Heart right ventricle (tissue), 16 donors: ENCODE measurements around the gene PPM1A. TPM values are rescaled to one million over a fixed set of nuclear protein-coding genes. Genes with fewer than 3 reads are reported as not detected.

Experiments used
- ATAC-seq, 8 donors: fragments of 200-7000 bp; cut with Tn5 transposase; one replicate each; pipeline ENCODE4 v1.9.1; 2020; ENCODE audit warnings: mild to moderate bottlenecking in 8 of 8, moderate library complexity in 8 of 8, moderate number of reproducible peaks in 1 of 8
- DNase-seq, 2 donors: peaks; one replicate each; pipeline ENCODE4 v3.0.0-alpha.2; 2020
- H3K27ac ChIP-seq, 10 donors: fragments of 200-600 bp; sonication (generic) in 2 of 10; one replicate each; pipeline versions ENCODE4 v1.5.0 to v1.8.0; 2020 to 2022; ENCODE audit warnings: mild to moderate bottlenecking in 3 of 10
- H3K27me3 ChIP-seq, 7 donors: fragments of 200-600 bp; one replicate each; pipeline ENCODE4 v1.8.0; 2021 to 2022; ENCODE audit warnings: mild to moderate bottlenecking in 2 of 7
- H3K36me3 ChIP-seq, 9 donors: fragments of 200-600 bp; sonication (generic) in 1 of 9; one replicate each; pipeline versions ENCODE4 v1.5.0 to v1.8.0; 2020 to 2022; ENCODE audit warnings: mild to moderate bottlenecking in 2 of 9
- H3K4me1 ChIP-seq, 9 donors: fragments of 200-600 bp; sonication (generic) in 1 of 9; one replicate each; pipeline versions ENCODE4 v1.5.0 to v1.8.0; 2020 to 2022; ENCODE audit warnings: mild to moderate bottlenecking in 4 of 9
- H3K4me3 ChIP-seq, 10 donors: fragments of 200-600 bp; sonication (generic) in 2 of 10; one replicate each; pipeline versions ENCODE4 v1.5.0 to v1.8.0; 2020 to 2022; ENCODE audit warnings: mild to moderate bottlenecking in 7 of 10, moderate library complexity in 2 of 10
- H3K9me3 ChIP-seq, 11 donors: fragments of 200-600 bp in 10 of 11; sonication (generic) in 2 of 11; one replicate each; pipeline versions ENCODE4 v1.5.0 to v1.8.0; 2013 to 2022; ENCODE audit warnings: mild to moderate bottlenecking in 2 of 11, control low read depth in 1 of 11, moderate library complexity in 1 of 11
- CTCF ChIP-seq, 9 donors: fragments of 200-600 bp; sonication (generic) in 2 of 9; IDR thresholded peaks; one replicate each; pipeline versions ENCODE4 v1.5.0 to v1.8.0; 2021 to 2022; ENCODE audit warnings: antibody characterized with exemption in 9 of 9, mild to moderate bottlenecking in 5 of 9, moderate library complexity in 1 of 9
- WGBS, 2 donors: extraction: QIAGEN DNeasy Blood & Tissue Kit; methylation state at CpG; one replicate each; pipeline ENCODE4 v1.1.7; 2013; ENCODE audit warnings: inconsistent platforms in 1 of 2; 5-methylcytosine and 5-hydroxymethylcytosine counted together
- intact Hi-C, 10 donors: fragments of 100-400 bp; cut with DNase I; formaldehyde crosslinking; loops; one replicate each; pipeline versions ENCODE4 v1.11.1 to v1.14.2; 2022
- polyA plus RNA-seq, 2 donors: library from polyadenylated mRNA; stranded (reverse); fragments of 200-250 nt; gene quantifications; one replicate each; pipeline ENCODE4 v1.2.3, GENCODE V29; 2013
- total RNA-seq, 10 donors: library from RNA; stranded (reverse); fragmentation: NEBNext Ultra II Directional in 3 of 10; extraction: Animal tissue kit (Norgen Biotek cat#: 25700) in 3 of 10; gene quantifications; one replicate each; pipeline versions ENCODE4 v1.2.1 to v1.2.4, GENCODE V29; 2021 to 2023
- donor health status: Arrhythmogenic right ventricular cardiomyopathy.
- donor health status: ischemic (EF 13 %, LVEDD 7.1; RV severe dilation, severe dysfunction).
- donor health status: healthy with polysubstance abuse.
- donor health status: DM: no; HTN: yes; CAD: no.
- donor health status: DM: no; HTN: no; CAD: no.
- donor health status: ischemic (EF 25% LVEDD 6.9; RV normal size, moderate dysfunction).
- donor health status: ischemic (EF 25% LVEDD 5.7; RV mildly dilated, moderate dysfunction).
- donor health status: healthy.
- donor health status: DM: yes; HTN: yes; CAD: no.
- donor health status: Ischemic cardiomyopathy.
- donor health status: ischemic (EF 35%, LVEDD 5.7; RV mildly dilated, moderate dysfunction).
- donor health status: nonischemic (EF 11% LVEDD 7.7; RV severe dilation, severe dysfunction).
- donor health status: DM: yes; HTN: yes; CAD: no.
- donor health status: PGD.
- donor health status: ischemic (EF 29% LVEDD 5.4; RV normal size, mild dysfunction).
- donor health status: nonischemic (EF 23%, LVEDD 6.1; RV moderate dilation, normal function).

Gene PPM1A
- total and polyA plus RNA-seq, 12 donors: 27.0 to 122 (median 98.1) TPM

DNA sequence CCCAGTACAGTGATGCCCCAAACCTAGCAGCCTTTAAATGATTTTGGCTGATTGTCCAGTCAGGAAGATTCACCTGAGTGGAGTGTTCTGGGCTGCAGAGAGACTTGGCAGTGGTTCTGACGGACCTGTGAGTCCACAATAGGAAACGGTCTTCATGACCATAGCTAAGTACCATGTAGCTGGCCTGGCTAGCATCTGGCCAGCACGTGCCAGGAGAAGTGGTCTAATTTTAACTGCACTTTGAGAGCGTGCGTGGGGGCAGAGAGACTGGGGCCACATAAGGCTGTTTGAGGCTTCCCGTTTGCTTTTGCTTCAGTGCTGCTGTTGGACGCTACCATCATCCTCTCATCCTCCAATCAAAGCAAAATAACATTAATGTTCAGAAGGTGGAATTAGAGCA is 54.7 kb downstream of the PPM1A start:
- intact Hi-C loops: no loop called here
- H3K27ac ChIP-seq: peak overlapping the region in 6 of 10 donors; percentile 41 to 70 (median 58)
- peak; percentile 39 to 58 for DNase-seq
- ATAC-seq: peak; percentile 85 to 97 (median 92)
- H3K4me1 ChIP-seq: peaks cover 0 to 46% (median 33%) of the 10 kb centered on the region in 9 donors
- H3K27me3 ChIP-seq: no peaks in the 10 kb centered on the region
- no peak overlapping the region for H3K4me3 ChIP-seq
- H3K36me3 ChIP-seq: no peaks in the 10 kb centered on the region
- TF ChIP-seq CTCF (IDR thresholded peaks at IDR 0.05): no peak
- H3K9me3 ChIP-seq: peaks cover 0 to 4% (median 0%) of the 10 kb centered on the region in 11 donors
- 36 to 39% methylated on average over 7 of the region's 7 CpGs for WGBS, 2 donors

DNA sequence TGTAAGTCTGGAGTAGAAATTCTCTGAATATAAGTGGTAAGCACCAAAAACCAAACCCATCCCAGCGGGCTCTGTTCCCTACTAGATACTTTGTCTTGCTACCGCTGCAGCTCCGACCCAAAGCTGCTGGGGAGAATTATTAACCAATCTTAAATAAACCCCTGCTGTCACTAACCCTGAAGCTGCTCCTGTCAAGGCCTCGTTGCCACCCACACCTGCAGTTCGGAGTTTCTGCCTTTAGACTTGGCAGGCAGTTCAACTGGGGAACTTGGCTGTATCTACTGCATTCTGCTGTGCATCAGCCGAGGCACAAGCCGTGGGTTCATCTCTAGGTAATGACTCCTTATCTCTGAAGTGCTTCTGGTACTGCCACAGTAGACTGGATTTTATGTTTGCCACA is 55.5 kb downstream of the PPM1A start:
- intact Hi-C loops: no loop called here
- DNase-seq (peak in 1 of 2 donors; percentile 17), ATAC-seq (peak; percentile 35 to 80 (median 72))
- H3K27ac ChIP-seq: peak overlapping the region in 7 of 10 donors; percentile 21 to 70 (median 56)
- no peaks in the 10 kb centered on the region for H3K36me3 ChIP-seq
- WGBS, 2 donors: 54 to 56% methylated on average over 7 of the region's 7 CpGs
- no peak for TF ChIP-seq CTCF (IDR thresholded peaks at IDR 0.05)
- H3K4me3 ChIP-seq: no peak overlapping the region
- H3K4me1 ChIP-seq: peaks cover 0 to 46% (median 33%) of the 10 kb centered on the region in 9 donors
- H3K27me3 ChIP-seq: no peaks in the 10 kb centered on the region
- H3K9me3 ChIP-seq: peaks cover 0 to 4% (median 0%) of the 10 kb centered on the region in 11 donors

- ATAC-seq (no peak), DNase-seq (no peak)
- intact Hi-C loops: no loop called here
Observed at GRCh38 chr14:60309867-60310552, 61.0 kb downstream of the PPM1A start.

GRCh38 chr14:60311417-60311816 is 62.4 kb downstream of the PPM1A start:
- H3K4me1 ChIP-seq: no peaks in the 10 kb centered on the region
- no peak overlapping the region for H3K27ac ChIP-seq
- H3K9me3 ChIP-seq: no peaks in the 10 kb centered on the region
- H3K36me3 ChIP-seq: no peaks in the 10 kb centered on the region
- DNase-seq (no peak), ATAC-seq (no peak)
- H3K4me3 ChIP-seq: no peak overlapping the region
- intact Hi-C loops: no loop called here
- TF ChIP-seq CTCF (IDR thresholded peaks at IDR 0.05): no peak
- WGBS, 2 donors: 15 to 22% methylated on average over 4 of the region's 4 CpGs
- peaks cover 0 to 27% (median 9%) of the 10 kb centered on the region in 7 donors for H3K27me3 ChIP-seq

More at GRCh38 chr14:60309867-60310552, 61.0 kb downstream of the PPM1A start:
- 87 to 93% methylated on average over 3 of the region's 3 CpGs for WGBS, 2 donors
- no peak for TF ChIP-seq CTCF (IDR thresholded peaks at IDR 0.05)
- Histone ChIP-seq H3K4me3 (no peak overlapping the region), H3K4me1 (peaks cover 0 to 1% (median 0%) of the 10 kb centered on the region in 9 donors), H3K27me3 (peaks cover 0 to 17% (median 8%) of the 10 kb centered on the region in 7 donors), H3K36me3 (no peaks in the 10 kb centered on the region), H3K27ac (no peak overlapping the region), H3K9me3 (peaks cover 0 to 4% (median 0%) of the 10 kb centered on the region in 11 donors)
